ENCODE data around the gene MIER2. TPM values are rescaled to one million over a fixed set of nuclear protein-coding genes. Genes with fewer than 3 reads are reported as not detected.
"Not testable (repeated sequence)": the region's sequence is repeated elsewhere in the genome, so short reads cannot be mapped to it uniquely, and the experiment has no call there.

The MIER2 gene
- polyA plus RNA-seq, 1 of the 3 experiments (the other 2 are of a cell fraction): 15.9 TPM

- WGBS (ENCODE audit: low lambda C conversion rate): 88% methylated on average over 1 of the region's 1 CpG
- TF ChIP-seq PBX3 (IDR thresholded peaks at IDR 0.05) (no peak), TCF12 (IDR thresholded peaks at IDR 0.05) (no peak), RXRA (IDR thresholded peaks at IDR 0.05; ENCODE audit: borderline replicate concordance, low read depth) (no peak), RAD21 (IDR thresholded peaks at IDR 0.05; ENCODE audit: low read length) (no peak), CHD2 (IDR thresholded peaks at IDR 0.05; ENCODE audit: low read length, partially characterized antibody) (no peak), ZBTB33 (IDR thresholded peaks at IDR 0.05; ENCODE audit: borderline replicate concordance, low read depth) (no peak), FOXM1 (IDR thresholded peaks at IDR 0.05; ENCODE audit: low read depth) (no peak), ELF1 (IDR thresholded peaks at IDR 0.05) (no peak), SMC3 (IDR thresholded peaks at IDR 0.05; ENCODE audit: low read depth, low read length) (no peak), NFIC (IDR thresholded peaks at IDR 0.05; ENCODE audit: borderline replicate concordance) (no peak), FOXJ3 (CRISPR knock-in tag; IDR thresholded peaks at IDR 0.05) (no peak), RCOR1 (IDR thresholded peaks at IDR 0.05; ENCODE audit: low read length) (no peak), TAF1 (IDR thresholded peaks at IDR 0.05; ENCODE audit: borderline replicate concordance, low read depth, low read length) (no peak)
- TF ChIP-seq, protein P1, sequence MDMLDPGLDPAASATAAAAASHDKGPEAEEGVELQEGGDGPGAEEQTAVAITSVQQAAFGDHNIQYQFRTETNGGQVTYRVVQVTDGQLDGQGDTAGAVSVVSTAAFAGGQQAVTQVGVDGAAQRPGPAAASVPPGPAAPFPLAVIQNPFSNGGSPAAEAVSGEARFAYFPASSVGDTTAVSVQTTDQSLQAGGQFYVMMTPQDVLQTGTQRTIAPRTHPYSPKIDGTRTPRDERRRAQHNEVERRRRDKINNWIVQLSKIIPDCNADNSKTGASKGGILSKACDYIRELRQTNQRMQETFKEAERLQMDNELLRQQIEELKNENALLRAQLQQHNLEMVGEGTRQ (IDR thresholded peaks at IDR 0.05; ENCODE audit: borderline replicate concordance, low read depth, low read length): no peak
- TF ChIP-seq, protein P2, sequence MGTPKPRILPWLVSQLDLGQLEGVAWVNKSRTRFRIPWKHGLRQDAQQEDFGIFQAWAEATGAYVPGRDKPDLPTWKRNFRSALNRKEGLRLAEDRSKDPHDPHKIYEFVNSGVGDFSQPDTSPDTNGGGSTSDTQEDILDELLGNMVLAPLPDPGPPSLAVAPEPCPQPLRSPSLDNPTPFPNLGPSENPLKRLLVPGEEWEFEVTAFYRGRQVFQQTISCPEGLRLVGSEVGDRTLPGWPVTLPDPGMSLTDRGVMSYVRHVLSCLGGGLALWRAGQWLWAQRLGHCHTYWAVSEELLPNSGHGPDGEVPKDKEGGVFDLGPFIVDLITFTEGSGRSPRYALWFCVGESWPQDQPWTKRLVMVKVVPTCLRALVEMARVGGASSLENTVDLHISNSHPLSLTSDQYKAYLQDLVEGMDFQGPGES (IDR thresholded peaks at IDR 0.05; ENCODE audit: low read depth, low read length): no peak
- ChIA-PET POLR2A (no interaction called here), CTCF (no interaction called here)
- no peak overlapping the region for H3K4me2 ChIP-seq
- H3K9me2 ChIP-seq: no peaks in the 10 kb centered on the region
- H3K79me2 ChIP-seq (ENCODE audit: insufficient read depth): no peaks in the 10 kb centered on the region
- H3K4me3 ChIP-seq (ENCODE audit: low read depth in 2 of 2, low read length in 1 of 2): no peak overlapping the region
- no peaks in the 10 kb centered on the region for H3K36me3 ChIP-seq (replicated peaks in 1 of 2; ENCODE audit: control insufficient read depth in 1 of 2, insufficient read depth in 2 of 2, low read length in 1 of 2)
- H3K27ac ChIP-seq (ENCODE audit: low read depth in 2 of 2, low read length in 1 of 2): no peak overlapping the region
- no peak overlapping the region for H2AFZ ChIP-seq (ENCODE audit: low read depth)
- peaks cover 0 to 3% of the 10 kb centered on the region in 2 experiments; a peak in 1 of 4 replicates for H3K4me1 ChIP-seq (ENCODE audit: control insufficient read depth in 1 of 2, insufficient read depth in 2 of 2, low read depth in 1 of 2, low read length in 1 of 2)
- no peaks in the 10 kb centered on the region for H4K20me1 ChIP-seq (ENCODE audit: insufficient read depth)
- H3F3A ChIP-seq (replicated peaks; ENCODE audit: insufficient read depth): peaks cover 4% of the 10 kb centered on the region
- no peak overlapping the region for H3K9ac ChIP-seq
- H3K27me3 ChIP-seq (ENCODE audit: insufficient read depth): no peaks in the 10 kb centered on the region
- no peaks in the 10 kb centered on the region for H3K9me3 ChIP-seq
- DNase-seq: peak; percentile 0
Measured at GRCh38 chr19:262125-262524, 82.5 kb downstream of the MIER2 start.

DNA sequence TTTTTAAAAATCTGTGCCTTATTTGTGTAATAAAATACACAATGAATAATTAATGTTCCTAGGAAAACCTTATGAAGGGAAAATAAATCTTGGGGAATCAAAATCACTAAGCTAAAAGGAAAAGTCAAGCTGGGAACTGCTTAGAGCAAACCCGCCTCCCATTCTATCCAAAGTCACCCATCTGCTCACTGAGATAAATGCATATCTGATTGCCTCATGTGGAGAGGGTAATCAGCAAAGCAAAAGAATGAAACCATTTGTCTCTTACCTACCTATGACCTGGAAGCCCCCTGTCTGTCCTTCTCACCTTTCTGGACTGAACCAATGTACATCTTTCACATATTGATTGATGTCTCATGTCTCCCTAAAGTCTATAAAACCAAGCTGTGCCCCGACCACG, 87.8 kb downstream of the MIER2 start:
- WGBS (ENCODE audit: low lambda C conversion rate): 30% methylated on average over 3 of the region's 3 CpGs
- H4K20me1 ChIP-seq (ENCODE audit: insufficient read depth); H3K4me2 ChIP-seq; H3K36me3 ChIP-seq (replicated peaks in 1 of 2; ENCODE audit: control insufficient read depth in 1 of 2, insufficient read depth in 2 of 2, low read length in 1 of 2); H3F3A ChIP-seq (replicated peaks; ENCODE audit: insufficient read depth); H3K27me3 ChIP-seq (ENCODE audit: insufficient read depth); CTCF ChIA-PET; H3K27ac ChIP-seq (ENCODE audit: low read depth in 2 of 2, low read length in 1 of 2); H3K9me3 ChIP-seq; H3K4me1 ChIP-seq (ENCODE audit: control insufficient read depth in 1 of 2, insufficient read depth in 2 of 2, low read depth in 1 of 2, low read length in 1 of 2); H2AFZ ChIP-seq (ENCODE audit: low read depth); H3K9me2 ChIP-seq; H3K9ac ChIP-seq; H3K79me2 ChIP-seq (ENCODE audit: insufficient read depth); DNase-seq; H3K4me3 ChIP-seq (ENCODE audit: low read depth in 2 of 2, low read length in 1 of 2); POLR2A ChIA-PET: not testable (repeated sequence)

Other genes starting within 250 kb of the MIER2 start
- not detected in 2 replicates for gene OR4F17, start 237.7 kb downstream of the MIER2 start, polyA plus RNA-seq (2012; rRNA removed)
- 27.3 and 33.6 TPM in 2 replicates for gene PLPP2, start 53.4 kb downstream of the MIER2 start, polyA plus RNA-seq (2012; rRNA removed)
- gene C2CD4C, start 64.4 kb upstream of the MIER2 start, polyA plus RNA-seq (2012; rRNA removed): 0.19 and 0.23 TPM in 2 replicates
- gene SHC2, start 116.2 kb upstream of the MIER2 start, polyA plus RNA-seq (2012; rRNA removed): 0.64 and 0.80 TPM in 2 replicates
- 0.63 and 0.81 TPM in 2 replicates for gene MADCAM1, start 151.7 kb upstream of the MIER2 start, polyA plus RNA-seq (2012; rRNA removed)
- 28.3 and 31.0 TPM in 2 replicates for gene TPGS1, start 162.7 kb upstream of the MIER2 start, polyA plus RNA-seq (2012; rRNA removed)
- gene CDC34, start 187.0 kb upstream of the MIER2 start, polyA plus RNA-seq (2012; rRNA removed): 69.2 and 96.7 TPM in 2 replicates
- gene GZMM, start 199.3 kb upstream of the MIER2 start, polyA plus RNA-seq (2012; rRNA removed): not detected in 2 replicates
- gene BSG, start 227.8 kb upstream of the MIER2 start, polyA plus RNA-seq (2012; rRNA removed): 745 and 835 TPM in 2 replicates
- 3.4 and 5.6 TPM in 2 replicates for gene HCN2, start 245.1 kb upstream of the MIER2 start, polyA plus RNA-seq (2012; rRNA removed)